Smooth muscle cell of the coronary artery (primary cell): ENCODE results near the gene ERMARD. TPM values are rescaled to one million over a fixed set of nuclear protein-coding genes. Genes with fewer than 3 reads are reported as not detected.

Experiments
- total RNA-seq: library from RNA; depleted of rRNA; stranded (reverse); fragments of >200 nt; gene quantifications from 2 replicates; pipeline ENCODE4 v1.2.3, GENCODE V29; 2014; ENCODE audit warnings: low replicate concordance

ERMARD gene
- total RNA-seq: 17.7 and 38.6 TPM in 2 replicates

GRCh38 chr6:169751242-169752073 is at the start of gene ERMARD, which contains the start of gene DYNLT2:
Gene ERMARD (plus strand): TSS chr6:169751622. CDS start chr6:169751658, 36 bp downstream.
Gene DYNLT2 (minus strand): TSS chr6:169751572. CDS start chr6:169751458, 114 bp downstream.

GRCh38 chr6:169701954-169702839 is 49.2 kb upstream of the ERMARD start, which contains the start of the genes C6orf120 and WDR27:
Gene C6orf120 (plus strand): TSS chr6:169702126. CDS start chr6:169702460, 334 bp downstream.
Gene WDR27 (minus strand): TSS chr6:169702029. CDS start chr6:169689005, 13,024 bp downstream.

GRCh38 chr6:169724494-169725124 is 26.8 kb upstream of the ERMARD start, which contains the start of gene PHF10:
Gene PHF10 (minus strand): TSS chr6:169724500. CDS start chr6:169723931, 569 bp downstream.

Other genes starting within 250 kb of the ERMARD start
- 11.6 and 17.2 TPM in 2 replicates for gene WDR27, start 49.6 kb upstream of the ERMARD start, total RNA-seq
- 29.4 and 30.8 TPM in 2 replicates for gene C6orf120, start 49.5 kb upstream of the ERMARD start, total RNA-seq
- 9.2 and 12.9 TPM in 2 replicates for gene PHF10, start 27.1 kb upstream of the ERMARD start, total RNA-seq
- gene DYNLT2, start 50 bp upstream of the ERMARD start, total RNA-seq: 0.45 and 0.47 TPM in 2 replicates